ENCODE measurements around the gene RPS17.
"Not testable (repeated sequence)": the region's sequence is repeated elsewhere in the genome, so short reads cannot be mapped to it uniquely, and the experiment has no call there.

Gene RPS17

DNA sequence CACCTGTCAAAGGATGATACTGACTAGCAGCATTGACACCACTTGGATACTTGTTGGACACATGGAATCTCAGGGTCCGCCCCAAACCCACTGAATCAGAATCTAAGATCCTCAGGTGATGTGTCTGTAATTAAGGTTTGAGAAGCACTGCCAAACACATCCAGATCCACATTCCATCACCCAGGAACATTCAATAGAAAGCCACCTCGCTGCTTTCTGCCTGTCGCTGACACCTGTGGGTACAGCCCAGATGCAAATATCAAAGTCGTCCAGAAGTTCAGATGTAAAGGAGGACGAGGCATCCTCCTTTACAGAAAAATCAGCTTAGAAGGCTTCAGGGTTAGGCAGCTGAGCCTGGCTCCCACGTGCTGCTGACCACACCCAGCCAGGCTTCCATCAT lies 5.2 kb upstream of the RPS17 start:
- DNase-seq (ENCODE audit: low read depth in 2 of 2), result no peak

DNA sequence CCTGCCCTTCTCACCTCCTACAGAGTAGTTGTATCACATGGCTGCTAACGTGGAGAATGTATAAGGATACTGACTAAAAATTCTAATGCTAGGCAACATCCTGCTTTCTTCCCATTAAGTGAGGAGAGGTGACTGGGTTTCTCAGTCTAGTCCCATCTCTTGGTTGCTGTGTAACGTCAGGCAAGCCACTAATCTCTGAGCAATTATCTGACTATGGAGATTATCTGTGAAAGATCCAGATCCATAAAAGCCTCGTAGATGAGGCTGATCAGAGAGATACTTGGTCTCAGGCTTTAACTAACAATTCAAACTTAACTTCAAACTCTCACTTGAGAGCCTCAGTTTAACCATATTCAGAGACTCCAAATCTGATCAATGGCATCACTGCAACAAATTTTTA lies 4.7 kb upstream of the RPS17 start:
- no peak for DNase-seq (ENCODE audit: low read depth in 2 of 2)

DNA sequence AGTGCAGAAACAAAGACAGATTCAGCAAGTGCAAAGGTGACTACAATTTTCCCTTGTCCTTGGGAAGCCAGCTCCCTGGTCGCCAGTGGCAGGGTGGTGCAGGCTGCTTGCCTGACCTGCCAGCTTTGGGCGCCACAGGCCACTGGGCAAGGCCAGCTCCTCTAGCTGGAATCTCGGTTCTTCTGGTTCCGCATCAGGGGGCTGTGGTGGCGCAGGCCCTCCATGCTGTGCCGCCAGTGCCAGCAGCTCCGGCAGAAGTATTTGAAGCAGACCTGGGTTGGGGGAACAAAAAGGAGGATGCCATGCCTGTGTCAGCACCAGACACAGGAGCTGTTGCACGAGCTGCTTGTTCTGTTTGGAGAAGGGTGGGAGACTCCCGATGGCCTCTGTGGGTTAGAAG lies 4.2 kb upstream of the RPS17 start:
- no peak for DNase-seq (ENCODE audit: low read depth in 2 of 2)

DNA sequence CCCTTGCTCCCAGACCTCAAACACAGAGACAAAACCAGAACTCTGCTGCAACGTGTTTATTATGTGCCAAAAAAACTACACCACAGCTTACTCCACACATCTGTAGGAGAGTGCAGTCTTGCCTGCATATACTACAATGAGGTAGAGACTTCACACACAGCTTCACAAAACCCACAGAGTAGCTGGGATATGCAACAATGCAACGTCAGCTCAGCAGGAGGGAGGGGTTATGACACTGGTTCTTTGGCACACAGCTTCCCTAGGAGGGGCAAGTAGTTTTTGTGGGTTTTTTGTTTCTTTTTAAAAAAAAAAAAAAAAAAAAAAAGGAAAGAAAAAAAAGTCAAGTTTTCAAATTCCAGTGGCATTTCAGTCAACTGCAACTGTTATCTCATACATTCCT lies 2.9 kb upstream of the RPS17 start:
- DNase-seq (ENCODE audit: low read depth in 2 of 2), result no peak

DNA sequence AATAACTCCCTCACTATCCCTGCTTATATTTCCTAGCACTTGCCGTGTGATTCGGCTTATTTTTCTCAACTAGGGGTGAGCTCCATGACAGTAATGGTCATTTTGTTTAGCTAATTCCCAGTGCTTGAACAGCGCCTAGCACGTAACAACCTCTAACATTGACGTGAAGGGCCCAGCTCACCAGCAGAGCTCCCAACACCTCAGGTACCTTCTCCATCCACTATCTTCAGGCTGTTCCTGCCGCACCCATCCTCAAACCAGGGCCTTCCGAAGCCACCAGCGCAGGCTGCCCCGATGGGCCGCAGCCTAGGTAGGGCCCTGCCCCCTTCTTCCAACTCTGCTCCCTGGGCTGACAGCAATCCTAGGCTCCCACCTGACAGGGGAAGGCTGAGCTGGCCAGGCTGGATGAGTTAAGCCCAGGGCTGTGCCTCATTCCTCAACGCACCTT lies 751 bp upstream of the RPS17 start:
- no peak for DNase-seq (ENCODE audit: low read depth in 2 of 2)

DNA sequence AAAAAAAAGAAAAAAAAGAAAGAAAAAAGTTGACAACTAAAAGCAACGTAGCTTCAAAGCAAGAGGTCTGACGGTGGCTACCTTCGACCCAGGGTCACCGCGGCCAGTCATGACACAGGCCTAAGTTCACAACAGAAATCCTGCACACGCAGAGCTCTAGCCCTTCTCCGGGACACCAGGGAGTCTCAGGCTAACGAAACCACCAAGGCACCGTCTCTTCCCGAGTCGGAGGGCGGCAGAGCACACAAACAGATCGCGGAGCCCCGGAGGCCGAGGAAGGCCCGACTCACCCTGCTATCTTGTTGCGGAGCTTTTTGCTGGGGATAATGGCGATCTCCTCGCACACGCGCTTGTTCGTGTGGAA lies 584 bp downstream of the RPS17 start:
- DNase-seq (ENCODE audit: low read depth in 2 of 2), result no peak

DNA sequence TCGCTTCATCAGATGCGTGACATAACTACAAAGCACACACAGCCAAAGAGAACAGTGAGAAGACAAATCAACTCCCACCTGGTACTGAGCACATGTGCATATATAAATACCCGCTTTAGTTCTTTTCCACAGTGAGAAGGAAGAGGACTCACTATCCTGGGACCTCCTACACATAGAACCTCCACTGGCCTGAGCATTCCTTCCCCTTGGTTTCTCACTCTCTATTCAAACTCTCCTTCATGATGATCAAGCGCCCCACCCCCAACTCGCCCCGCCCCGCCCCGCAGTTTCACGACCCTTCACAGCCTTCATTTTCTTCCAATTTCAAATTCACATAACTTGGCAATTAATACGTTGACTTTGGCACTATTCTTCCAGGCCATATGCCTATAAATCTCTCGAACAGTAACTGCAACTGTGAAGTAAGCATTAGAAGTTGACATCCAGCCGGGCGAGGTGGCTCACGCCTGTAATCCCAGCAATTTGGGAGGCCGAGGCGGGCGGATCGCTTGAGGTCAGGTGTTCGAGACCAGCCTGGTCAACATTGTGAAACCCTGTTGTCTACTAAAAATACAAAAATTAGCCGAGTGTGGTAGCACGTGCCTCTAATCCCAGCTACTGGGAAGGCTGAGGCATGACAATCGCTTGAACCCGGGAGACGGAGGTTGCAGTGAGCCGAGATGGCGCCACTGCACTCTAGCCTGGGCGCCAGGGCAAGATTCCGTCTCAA lies 1.1 kb downstream of the RPS17 start:
- peak in 1 of 2 donors; percentile 36 for DNase-seq (ENCODE audit: low read depth in 2 of 2)

DNA sequence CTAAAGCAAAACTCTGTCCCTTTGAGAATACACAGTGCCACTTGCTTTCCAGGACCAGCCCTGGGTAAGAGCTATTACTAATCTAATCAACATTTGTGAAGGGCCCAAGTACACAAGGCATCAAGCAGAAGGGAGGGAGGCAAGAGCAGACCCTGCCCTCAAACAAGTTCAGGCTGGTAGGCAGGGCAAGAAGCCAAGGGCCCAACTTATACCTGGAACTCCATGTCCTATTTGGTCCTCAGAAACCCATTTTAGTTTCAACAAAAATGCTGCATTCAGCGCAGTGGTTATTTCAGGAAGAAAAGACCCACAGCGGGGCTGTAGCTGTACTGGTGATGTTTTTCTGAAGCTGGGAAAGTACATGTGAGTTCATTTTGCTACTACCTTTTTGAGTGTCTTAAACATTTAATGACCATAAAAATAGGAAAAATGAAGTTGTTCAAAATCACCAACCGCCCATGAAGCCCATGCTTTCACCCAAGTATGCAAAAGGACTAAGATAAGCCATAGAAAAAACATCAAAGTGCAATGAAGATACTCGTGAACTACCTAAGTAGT lies 2.8 kb downstream of the RPS17 start:
- DNase-seq (ENCODE audit: low read depth in 2 of 2), result no peak

DNA sequence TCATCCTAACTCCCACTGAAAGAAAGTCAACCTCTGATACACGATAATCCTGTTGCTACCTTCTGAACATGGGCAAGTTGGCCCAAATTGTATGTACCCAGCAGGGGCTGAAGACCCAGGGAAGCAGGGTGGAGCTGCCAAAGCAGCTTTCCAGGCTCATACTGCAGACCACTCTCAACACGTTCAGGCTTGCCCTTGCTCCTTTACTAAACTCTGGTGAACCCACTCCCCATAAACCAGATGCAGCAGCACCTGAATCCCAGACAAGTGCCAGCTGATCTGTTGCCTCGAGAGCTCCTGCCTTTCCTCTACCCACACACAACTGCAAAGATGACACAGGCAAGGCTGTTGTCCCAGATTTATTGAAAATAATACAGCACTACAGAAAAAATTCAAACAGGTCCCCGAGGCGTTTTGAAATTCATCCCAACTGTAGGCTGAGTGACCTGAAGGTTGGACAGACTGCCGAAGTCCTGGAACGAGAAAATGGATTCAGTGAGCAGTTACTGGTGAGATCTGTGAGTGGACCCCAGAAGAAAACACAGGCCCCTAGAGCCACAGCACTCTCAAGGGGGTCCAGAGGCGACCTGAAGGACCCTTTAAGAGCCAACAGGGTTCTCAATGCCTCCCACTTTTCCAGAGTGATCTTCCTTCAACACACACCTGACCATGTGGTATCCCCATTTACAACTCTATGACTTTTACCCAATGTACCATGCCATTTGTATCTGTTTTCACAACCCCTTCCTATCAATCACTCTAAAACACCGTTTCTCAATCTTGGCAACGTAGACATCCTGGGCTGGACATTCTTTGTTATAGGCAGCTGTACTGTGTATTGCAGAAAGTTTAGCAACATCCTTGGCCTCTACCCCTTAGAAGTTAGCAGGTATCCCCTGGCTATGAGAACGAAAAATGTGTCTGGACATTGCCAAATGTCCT lies 3.6 kb downstream of the RPS17 start:
- no peak for DNase-seq (ENCODE audit: low read depth in 2 of 2)

DNA sequence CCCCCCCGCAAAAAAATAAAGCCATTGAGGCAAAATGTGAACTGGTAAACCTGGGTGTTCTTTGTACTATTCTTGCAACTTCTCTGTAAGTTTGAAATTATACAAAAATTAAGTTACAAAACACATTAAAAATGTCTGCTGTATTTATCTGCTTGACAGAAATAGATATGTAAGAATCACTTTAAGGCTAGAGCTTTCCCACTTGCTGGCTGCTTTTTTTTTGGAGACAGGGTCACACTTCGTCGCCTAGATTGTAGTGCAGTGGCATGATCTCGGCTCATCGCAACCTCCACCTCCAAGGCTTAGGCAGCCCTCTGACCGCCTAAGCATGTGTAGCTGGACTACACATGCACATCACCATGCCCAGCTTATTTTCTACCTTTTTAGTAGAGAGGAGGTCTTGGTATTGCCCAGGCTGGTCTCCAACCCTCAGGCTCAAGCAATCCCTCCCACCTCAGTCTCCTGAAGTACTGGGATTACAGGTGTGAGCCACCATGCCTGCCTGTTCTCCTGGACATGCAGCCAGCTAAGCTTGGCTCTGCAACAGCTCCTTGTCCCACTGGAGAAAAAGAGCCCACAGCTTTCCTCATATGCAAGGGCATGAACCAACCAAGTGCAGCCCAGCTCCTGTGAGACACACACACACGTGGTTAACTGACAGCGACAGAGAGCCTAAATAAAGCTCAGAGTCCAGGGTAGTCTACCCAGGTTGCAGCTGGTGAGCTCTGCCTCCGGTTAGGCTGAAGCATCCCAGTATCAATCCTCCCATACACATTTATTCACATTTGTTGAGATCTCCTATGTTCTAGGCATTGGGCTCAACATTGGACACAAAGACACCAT lies 4.5 kb downstream of the RPS17 start:
- DNase-seq (ENCODE audit: low read depth in 2 of 2), result no peak

DNA sequence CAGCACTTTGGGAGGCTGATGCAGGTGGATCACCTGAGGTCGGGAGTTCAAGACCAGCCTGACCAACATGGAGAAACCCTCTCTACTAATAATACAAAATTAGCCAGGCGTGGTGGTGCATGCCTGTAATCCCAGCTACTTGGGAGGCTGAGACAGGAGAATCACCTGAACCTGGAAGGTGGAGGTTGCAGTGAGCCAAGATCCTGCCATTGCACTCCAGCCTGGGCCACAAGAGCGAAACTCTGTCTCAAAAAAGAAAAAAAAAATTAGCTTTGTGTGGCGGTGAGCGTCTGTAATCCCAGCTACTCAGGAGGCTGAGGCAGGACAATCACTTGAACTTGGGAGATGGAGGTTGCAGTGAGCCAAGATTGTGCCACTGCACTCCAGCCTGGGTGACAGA lies 5.1 kb downstream of the RPS17 start:
- DNase-seq (ENCODE audit: low read depth in 2 of 2), result not testable (repeated sequence)

DNA sequence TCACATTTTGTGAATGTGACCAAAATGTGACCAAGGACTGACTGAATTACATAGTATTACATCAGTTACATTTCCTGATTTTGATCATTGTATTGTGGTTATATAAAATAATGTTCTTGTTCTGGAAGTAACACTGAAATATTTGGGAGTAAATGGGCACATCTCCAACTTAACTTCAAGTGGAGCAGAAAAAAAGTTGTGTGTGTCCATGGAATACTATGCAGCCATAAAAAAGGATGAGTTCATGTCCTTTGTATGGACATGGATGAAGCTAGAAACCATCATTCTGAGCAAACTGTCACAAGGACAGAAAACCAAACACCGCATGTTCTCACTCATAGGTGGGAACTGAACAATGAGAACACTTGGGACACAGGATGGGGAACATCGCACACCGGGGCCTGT lies 5.8 kb downstream of the RPS17 start:
- not testable (repeated sequence) for DNase-seq (ENCODE audit: low read depth in 2 of 2)

DNA sequence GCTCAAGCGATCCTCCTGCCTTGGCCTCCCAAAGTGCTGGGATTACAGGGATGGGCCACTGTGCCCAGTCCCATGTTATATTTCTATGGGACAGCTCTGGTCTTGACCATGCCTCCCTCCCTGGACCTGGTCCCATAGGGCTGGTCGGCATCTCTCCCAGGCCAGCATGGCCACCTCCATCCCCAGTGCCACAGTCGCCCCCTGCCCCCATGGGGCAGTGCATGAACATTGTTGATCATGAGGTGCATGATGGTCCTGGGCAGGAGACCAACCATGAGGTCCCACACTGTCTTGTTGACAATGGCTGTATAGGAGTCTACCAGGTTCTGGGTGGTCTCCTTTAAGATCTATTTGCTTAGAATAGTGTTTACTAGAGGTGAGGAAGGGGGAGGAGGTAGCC lies 6.5 kb downstream of the RPS17 start:
- DNase-seq (ENCODE audit: low read depth in 2 of 2), result no peak

DNA sequence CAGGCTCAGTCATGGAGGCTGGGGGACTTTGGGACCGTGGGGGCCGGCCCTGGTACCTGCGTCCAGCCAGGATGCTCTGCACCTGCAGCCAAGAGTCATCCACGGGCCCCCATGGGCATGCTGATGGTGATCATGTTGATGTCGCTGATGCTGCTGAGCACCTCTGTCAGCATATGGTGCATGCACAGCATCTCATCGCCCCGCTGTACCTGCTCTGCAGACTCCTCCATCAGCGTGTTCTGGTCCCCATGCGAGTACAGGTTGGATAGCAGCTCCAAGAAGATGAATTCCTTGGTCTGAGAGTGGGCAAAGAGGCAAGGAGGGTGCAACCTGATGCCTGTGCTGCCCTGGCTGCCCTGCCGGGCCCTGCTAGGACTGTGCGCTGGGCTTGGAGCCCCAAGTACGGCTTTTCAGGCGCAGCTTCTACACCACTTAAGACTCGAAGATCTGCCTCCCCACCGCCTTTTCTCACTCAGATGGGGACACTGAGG lies 7.2 kb downstream of the RPS17 start:
- no peak for DNase-seq (ENCODE audit: low read depth in 2 of 2)

DNA sequence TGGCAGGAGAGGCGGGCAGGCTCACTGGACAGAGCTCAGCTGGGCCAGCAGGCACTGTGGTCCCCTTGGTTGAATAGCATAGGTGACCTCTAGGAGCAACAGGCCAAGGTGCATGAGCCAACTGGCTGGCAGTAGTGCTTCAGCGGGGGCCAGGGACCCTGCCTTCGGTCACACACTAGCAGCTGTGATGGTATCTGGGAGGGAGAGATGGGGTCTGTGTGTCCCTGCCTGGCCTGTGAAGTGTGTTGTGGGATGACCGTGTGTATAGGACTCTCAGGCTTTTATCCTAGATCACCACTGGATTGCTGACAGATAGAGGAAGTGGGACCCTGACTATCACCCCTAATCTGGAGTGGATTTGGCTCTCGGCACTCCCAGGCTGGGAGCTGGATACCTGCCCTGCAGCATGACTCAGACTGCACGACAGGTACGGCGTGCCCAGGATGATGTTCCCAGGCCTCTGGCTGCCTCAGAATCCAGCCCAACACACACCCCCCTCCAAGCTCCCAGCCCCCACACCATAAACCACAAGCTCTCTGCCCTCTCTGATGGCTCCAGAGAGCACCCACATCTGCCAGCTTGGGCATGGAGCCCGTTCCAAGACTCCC lies 7.8 kb downstream of the RPS17 start:
- DNase-seq (ENCODE audit: low read depth in 2 of 2), result no peak

DNA sequence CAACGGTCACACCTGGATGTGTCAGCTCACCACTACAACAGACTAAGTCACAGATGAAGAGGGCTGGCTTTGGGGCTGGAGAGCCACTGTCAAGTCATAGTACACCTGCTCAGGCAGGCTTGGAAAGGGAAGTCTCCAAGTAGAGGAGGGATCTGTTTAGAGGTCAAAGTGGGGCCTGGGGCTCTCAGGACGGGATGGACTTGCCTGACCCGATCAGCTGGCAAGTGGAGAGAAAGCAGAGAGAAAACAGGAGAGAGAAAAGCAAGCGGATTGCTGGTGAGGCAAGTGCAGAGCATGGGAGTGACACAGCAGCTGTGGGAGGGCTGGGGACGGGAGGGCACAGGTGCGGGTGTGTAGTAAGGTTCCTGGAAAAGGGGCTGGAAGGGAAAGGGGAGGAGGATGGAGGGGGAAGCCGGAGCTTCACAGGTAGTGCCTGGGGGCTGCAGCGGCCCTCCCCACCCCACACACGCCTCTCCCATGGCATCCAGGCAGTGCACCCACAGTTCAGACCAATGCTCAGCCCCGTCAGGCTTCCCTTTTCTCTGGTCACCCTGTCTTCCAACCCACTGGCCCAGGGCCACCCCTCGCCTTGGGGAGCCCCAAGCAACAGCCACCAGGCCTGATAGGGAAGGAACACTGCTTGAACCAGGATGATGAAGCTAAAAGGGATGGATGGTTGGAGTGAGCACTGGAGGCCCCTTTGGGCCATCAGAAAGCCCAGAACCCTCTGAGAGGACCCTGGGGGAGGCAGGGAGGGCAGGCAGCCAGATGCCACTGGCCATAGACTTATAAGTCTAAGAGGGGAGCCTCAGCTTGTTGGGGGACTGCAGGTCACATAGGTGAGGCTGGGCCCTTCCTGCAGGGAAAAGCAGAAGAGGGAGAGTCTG lies 8.5 kb downstream of the RPS17 start:
- no peak for DNase-seq (ENCODE audit: low read depth in 2 of 2)

DNA sequence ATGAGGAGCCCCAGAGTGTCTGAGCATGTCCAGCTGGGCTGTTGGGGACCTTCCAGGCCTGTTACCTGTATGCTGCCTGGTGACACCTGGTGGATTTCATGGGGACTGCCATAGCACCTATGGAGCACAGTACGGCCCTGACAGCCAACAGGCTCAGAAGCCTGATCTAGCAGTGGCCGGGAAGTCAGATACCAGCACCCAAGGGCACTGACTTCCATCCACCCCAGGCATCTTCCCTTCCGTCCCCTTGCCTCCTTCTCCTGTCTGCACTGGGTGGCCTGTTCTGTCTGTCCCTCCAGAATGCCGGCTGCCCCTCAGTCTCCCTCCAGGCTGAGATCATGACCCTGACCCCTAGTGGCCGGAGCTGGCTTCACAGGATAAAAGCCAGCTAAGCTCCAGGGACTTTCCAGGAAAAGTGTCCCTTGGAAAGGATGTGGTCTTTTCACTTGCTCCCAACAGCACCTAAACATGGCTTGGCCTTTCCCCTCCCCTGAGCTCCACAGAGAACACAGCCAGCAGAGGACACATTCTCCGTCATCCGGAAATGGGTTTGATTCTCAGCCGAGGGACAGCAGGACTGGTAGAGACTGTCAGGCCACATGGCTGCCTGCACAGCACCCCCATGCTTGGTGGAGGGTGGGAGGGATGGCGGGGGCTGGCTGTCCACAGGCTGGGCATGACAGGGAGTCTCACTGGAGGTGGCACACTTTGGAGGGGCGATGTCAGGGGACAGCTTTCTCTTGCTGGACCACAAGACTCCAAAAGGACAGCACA lies 9.5 kb downstream of the RPS17 start:
- DNase-seq (ENCODE audit: low read depth in 2 of 2), result peak; percentile 49 to 56

DNA sequence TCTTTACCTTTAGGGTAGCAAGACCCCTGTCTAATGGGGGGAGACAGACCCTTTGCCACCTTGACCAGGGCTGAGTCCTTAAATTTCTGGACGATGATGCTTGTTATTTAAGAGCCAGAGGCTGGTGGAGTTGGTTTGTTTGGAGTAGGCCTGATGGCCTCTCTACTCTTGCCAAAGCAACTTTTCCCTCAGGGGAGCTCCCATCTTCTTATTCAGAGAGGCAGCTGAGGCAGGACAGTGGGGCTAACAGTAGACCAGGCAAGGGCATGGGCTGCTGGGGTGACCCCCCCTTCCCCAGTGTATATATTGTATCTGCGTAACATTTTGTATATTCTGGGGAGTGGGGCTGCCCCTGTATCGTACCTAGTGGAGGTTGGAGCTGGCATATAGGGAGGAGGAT lies 10.3 kb downstream of the RPS17 start:
- no peak for DNase-seq (ENCODE audit: low read depth in 2 of 2)

DNA sequence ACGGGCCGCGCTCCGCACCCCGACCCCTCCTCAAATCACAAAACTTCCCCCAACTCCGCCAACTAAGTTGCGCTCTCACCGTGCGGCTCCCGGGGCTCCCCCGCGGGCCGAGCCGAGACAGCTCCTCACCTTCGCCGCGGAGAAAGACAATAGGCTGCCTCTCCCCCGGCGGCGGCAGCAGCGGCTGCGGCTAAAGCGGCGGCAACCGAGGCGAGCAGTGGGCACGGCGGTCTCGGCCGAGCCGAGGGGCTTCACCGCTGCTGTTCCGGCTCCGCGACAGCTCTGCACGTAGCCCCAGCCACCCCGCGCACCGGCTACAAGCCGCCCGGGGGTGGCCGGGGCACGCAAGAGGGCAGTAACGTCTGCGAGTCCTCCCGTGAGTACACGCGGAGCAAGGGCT lies 26.7 kb downstream of the RPS17 start:
- DNase-seq (ENCODE audit: low read depth in 2 of 2), result not testable (repeated sequence)

Measured in stimulated activated CD4-positive, alpha-beta T cell treated with anti-CD3 and anti-CD28 coated beads, Interleukin-1b, Interleukin-23, amount 100 ng/mL, for 4 hours (primary cell).